Brain microvascular endothelial cell (primary cell): ENCODE measurements around the gene EDIL3.
"Not testable (repeated sequence)": the region's sequence is repeated elsewhere in the genome, so short reads cannot be mapped to it uniquely, and the experiment has no call there.

Experiments
- DNase-seq: peaks from one replicate; pipeline ENCODE4 v3.0.0-alpha.2; 2020
- H3K27ac ChIP-seq: fragments of 250-450 bp; sonication (Bioruptor Pico); 2 replicates; pipeline ENCODE4 v1.5.1; 2020; ENCODE audit warnings: mild to moderate bottlenecking, moderate library complexity
- H3K27me3 ChIP-seq: fragments of 250-450 bp; sonication (Bioruptor Pico); replicated peaks from 2 replicates; pipeline ENCODE4 v1.5.1; 2020; ENCODE audit warnings: mild to moderate bottlenecking
- H3K36me3 ChIP-seq: fragments of 250-450 bp; sonication (Bioruptor Pico); replicated peaks from 2 replicates; pipeline ENCODE4 v1.5.1; 2020; ENCODE audit warnings: mild to moderate bottlenecking
- H3K4me3 ChIP-seq: 2 replicates; pipeline ENCODE4 v1.5.1; 2011; ENCODE audit warnings: low read depth, mild to moderate bottlenecking, control low read depth, low read length, moderate library complexity
- in situ Hi-C: cut with HindIII; loops from 2 replicates; pipeline ENCODE4 v1.10.0; 2017; ENCODE audit warnings: low sequenced_read_pairs, low pct_ligation_motif_present
- TF ChIP-seq, protein P1 (sequence below): IDR thresholded peaks from 2 replicates; pipeline ENCODE4 v1.5.1; 2011; ENCODE audit warnings: low read depth, mild to moderate bottlenecking, moderate library complexity, low read length, control low read depth, inconsistent platforms; ENCODE audit errors: missing control alignments

EDIL3 gene

DNA sequence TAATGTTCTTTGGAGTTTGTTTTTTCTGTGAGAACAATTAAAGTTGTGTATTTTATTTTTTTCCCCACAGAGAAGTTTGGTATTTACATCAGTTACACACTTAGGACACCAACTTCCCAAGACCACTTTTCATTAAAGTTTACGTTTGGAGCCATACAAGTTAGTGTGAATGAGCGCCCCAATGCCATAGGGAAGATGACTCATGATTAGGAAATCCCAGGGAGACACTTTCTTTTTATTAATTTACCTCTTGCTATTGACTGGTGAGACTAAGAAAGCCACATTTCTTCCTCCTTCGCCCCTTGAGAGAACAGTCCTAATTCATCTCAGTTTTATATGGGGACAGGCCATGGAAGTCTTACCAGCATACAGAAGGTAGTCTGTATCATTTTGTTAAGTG lies 57.1 kb downstream of the EDIL3 start:
- Histone ChIP-seq H3K4me3 (no peak overlapping the region), H3K27ac (no peak overlapping the region), H3K27me3 (no peaks in the 10 kb centered on the region), H3K36me3 (no peaks in the 10 kb centered on the region)
- in situ Hi-C loops = no loop called here
- TF ChIP-seq, protein P1, sequence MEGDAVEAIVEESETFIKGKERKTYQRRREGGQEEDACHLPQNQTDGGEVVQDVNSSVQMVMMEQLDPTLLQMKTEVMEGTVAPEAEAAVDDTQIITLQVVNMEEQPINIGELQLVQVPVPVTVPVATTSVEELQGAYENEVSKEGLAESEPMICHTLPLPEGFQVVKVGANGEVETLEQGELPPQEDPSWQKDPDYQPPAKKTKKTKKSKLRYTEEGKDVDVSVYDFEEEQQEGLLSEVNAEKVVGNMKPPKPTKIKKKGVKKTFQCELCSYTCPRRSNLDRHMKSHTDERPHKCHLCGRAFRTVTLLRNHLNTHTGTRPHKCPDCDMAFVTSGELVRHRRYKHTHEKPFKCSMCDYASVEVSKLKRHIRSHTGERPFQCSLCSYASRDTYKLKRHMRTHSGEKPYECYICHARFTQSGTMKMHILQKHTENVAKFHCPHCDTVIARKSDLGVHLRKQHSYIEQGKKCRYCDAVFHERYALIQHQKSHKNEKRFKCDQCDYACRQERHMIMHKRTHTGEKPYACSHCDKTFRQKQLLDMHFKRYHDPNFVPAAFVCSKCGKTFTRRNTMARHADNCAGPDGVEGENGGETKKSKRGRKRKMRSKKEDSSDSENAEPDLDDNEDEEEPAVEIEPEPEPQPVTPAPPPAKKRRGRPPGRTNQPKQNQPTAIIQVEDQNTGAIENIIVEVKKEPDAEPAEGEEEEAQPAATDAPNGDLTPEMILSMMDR = no peak
- no peak for DNase-seq

DNA sequence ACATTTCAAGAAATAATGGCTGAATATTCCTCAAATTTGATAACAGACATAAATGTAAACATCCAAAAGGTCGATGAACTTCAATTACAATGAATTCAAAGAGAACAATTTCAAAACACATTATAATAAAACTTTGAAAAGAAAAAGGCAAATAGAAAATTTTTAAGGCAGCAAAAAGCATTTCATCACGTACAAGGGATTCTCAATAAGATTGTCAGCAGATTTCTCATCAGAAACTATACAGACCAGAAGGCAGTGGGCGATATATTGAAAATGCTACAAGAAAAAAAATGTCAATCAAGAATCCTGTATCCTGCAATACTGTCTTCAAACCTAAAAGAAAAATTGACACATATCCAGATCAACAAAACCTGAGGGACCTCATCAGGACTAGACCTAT lies 62.0 kb downstream of the EDIL3 start:
- DNase-seq = no peak
- TF ChIP-seq, protein P1 = no peak
- H3K36me3 ChIP-seq = no peaks in the 10 kb centered on the region
- no peak overlapping the region for H3K4me3 ChIP-seq
- no peaks in the 10 kb centered on the region for H3K27me3 ChIP-seq
- no peak overlapping the region for H3K27ac ChIP-seq
- in situ Hi-C loops = no loop called here

DNA sequence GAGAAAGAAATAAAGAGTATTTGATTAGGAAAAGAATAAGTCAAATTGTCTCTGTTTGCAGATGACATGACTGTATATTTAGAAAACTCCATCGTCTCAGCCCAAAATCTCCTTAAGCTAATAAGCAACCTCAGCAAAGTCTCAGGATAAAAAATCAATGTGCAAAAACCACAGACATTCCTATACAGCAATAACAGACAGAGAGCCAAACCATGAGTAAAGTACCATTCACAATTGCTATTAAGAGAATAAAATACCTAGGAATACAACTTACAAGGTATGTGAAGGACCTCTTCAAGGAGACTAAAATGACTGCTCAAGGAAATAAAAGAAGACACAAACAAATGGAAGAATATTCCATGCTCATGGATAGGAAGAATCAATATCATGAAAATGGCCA lies 66.9 kb downstream of the EDIL3 start:
- DNase-seq, H3K4me3 ChIP-seq, H3K27ac ChIP-seq, H3K36me3 ChIP-seq, H3K27me3 ChIP-seq, in situ Hi-C loops: not testable (repeated sequence)

DNA sequence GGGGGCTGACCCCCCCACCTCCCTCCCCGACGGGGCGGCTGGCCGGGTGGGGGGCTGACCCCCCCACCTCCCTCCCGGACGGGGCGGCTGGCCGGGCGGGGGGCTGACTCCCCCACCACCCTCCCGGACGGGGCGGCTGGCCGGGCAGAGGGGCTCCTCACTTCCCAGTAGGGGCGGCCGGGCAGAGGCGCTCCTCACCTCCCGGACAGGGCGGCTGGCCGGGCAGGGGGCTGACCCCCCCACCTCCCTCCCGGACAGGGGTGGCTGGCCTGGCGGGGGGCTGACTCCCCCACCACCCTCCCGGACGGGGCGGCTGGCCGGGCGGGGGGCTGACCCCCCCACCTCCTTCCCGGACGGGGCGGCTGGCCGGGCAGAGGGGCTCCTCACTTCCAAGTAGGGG lies 72.4 kb downstream of the EDIL3 start:
- H3K4me3 ChIP-seq, DNase-seq, H3K36me3 ChIP-seq, in situ Hi-C loops, H3K27ac ChIP-seq, H3K27me3 ChIP-seq: not testable (repeated sequence)

DNA sequence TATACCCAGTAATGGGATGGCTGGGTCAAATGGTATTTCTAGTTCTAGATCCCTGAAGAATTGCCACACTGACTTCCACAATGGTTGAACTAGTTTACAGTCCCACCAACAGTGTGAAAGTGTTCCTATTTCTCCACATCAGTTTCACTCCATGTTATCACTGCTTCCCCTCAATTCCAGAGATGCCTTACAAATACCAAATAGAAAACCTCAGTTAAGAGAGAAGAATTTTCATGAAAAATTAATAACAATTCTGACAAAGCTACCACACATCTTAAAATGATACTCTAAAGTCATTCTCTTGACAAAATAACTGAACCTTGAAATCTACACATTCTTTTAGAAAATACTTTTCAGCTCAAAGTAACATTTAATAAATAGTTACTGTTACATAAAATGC lies 74.8 kb downstream of the EDIL3 start:
- H3K36me3 ChIP-seq, in situ Hi-C loops, DNase-seq: not testable (repeated sequence)

DNA sequence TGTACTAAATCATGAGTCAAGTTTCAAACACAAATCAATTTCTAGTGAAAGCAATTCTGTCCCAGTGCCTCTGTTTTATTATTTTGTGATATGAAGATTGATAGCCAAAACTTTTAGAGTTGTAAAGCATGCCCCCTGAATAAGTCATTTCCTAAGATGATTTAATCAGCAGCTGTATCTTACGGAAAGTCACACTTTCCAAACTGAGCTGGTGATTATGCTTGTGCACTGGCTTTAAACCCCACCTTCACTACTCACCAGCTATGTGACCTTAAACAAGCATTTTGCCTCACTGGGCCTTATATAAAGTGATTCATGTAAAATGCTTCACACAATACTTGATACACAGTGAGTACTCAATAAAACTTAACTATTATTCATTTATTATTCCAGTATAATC lies 78.1 kb downstream of the EDIL3 start:
- in situ Hi-C loops = no loop called here
- TF ChIP-seq, protein P1 = no peak
- no peaks in the 10 kb centered on the region for H3K36me3 ChIP-seq

More for the DNA sequence above, 74.8 kb downstream of the EDIL3 start:
- H3K4me3 ChIP-seq, H3K27me3 ChIP-seq, H3K27ac ChIP-seq: not testable (repeated sequence)

DNA sequence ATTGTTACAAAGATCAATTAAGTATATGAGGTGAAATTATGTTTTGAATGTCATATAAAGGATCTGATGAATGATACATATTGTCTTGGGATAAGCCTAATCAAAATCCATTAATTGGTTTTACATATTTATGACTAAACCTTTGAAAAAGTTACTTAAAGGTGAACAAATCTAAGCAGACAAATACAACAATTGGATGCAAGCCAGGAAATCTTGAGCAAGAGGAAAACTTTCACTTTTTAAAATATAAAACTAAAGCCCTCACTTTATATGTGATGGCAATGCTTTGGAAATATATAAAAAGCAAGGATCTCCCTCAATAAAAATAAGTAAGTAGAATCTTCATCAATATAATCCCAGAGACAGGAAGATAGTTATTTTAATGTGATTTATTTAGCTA lies 80.1 kb downstream of the EDIL3 start:
- Histone ChIP-seq H3K36me3 (no peaks in the 10 kb centered on the region), H3K4me3 (no peak overlapping the region), H3K27ac (no peak overlapping the region), H3K27me3 (no peaks in the 10 kb centered on the region)
- TF ChIP-seq, protein P1 = no peak
- no peak for DNase-seq
- in situ Hi-C loops = no loop called here

More for the DNA sequence above, 78.1 kb downstream of the EDIL3 start:
- no peaks in the 10 kb centered on the region for H3K27me3 ChIP-seq
- no peak overlapping the region for H3K27ac ChIP-seq
- DNase-seq = no peak
- H3K4me3 ChIP-seq = no peak overlapping the region
